WTC11 (cell line): ENCODE results near the gene CD207. TPM values are rescaled to one million over a fixed set of nuclear protein-coding genes. Genes with fewer than 3 reads are reported as not detected.
"Not testable (repeated sequence)": the region's sequence is repeated elsewhere in the genome, so short reads cannot be mapped to it uniquely, and the experiment has no call there.

Source experiments
- ATAC-seq: fragments of 200-7000 bp; cut with Tn5 transposase; 2 replicates; pipeline ENCODE4 v1.10.0; 2021; ENCODE audit warnings: mild to moderate bottlenecking, moderate library complexity
- Bru-seq: library from RNA; stranded (reverse); fragments of 400-500 nt; gene quantifications from one replicate; lab custom pipeline; 2021; lab: Mats Ljungman, UMichigan
- CTCF ChIA-PET: fragments of 300-600 bp; sonication (Branson Sonifier 250); formaldehyde crosslinking; loops from one replicate; lab custom pipeline; 2021; ENCODE audit warnings: antibody characterized with exemption; lab: Charles Lee
- POLR2A ChIA-PET: fragments of 350-600 bp; sonication (Branson Sonifier 250); formaldehyde crosslinking; loops from one replicate; lab custom pipeline; 2021; ENCODE audit warnings: antibody characterized with exemption; lab: Charles Lee
- DNase-seq: peaks from one replicate; pipeline ENCODE4 v3.0.0; 2021; ENCODE audit warnings: low spot score
- H3K27ac Mint-ChIP-seq: 2 replicates; pipeline ENCODE4 v1.8.0; 2021; ENCODE audit warnings: mixed read lengths
- H3K27me3 Mint-ChIP-seq: 2 replicates; pipeline ENCODE4 v1.8.0; 2021; ENCODE audit warnings: low read depth, mild to moderate bottlenecking, moderate library complexity, mixed read lengths
- H3K36me3 Mint-ChIP-seq: 2 replicates; pipeline ENCODE4 v1.8.0; 2021; ENCODE audit warnings: mixed read lengths
- H3K4me1 Mint-ChIP-seq: 2 replicates; pipeline ENCODE4 v1.8.0; 2022; ENCODE audit warnings: mixed read lengths
- H3K4me3 Mint-ChIP-seq: 2 replicates; pipeline ENCODE4 v1.8.0; 2021; ENCODE audit warnings: mild to moderate bottlenecking, moderate library complexity, mixed read lengths
- H3K9me3 Mint-ChIP-seq: 2 replicates; pipeline ENCODE4 v1.8.0; 2021; ENCODE audit warnings: mixed read lengths
- AR ChIP-seq: fragments of 250-450 bp; sonication (Bioruptor Pico); IDR thresholded peaks from 2 replicates; pipeline ENCODE4 v1.9.0; 2021; ENCODE audit warnings: mild to moderate bottlenecking
- CBFB ChIP-seq: sonication (generic); formaldehyde crosslinking; IDR thresholded peaks from 2 replicates; pipeline ENCODE4 v1.8.1; 2022; ENCODE audit warnings: mild to moderate bottlenecking, low read depth, missing genetic modification reagents
- ESRRA ChIP-seq: sonication (generic); formaldehyde crosslinking; IDR thresholded peaks from 2 replicates; pipeline ENCODE4 v1.8.1; 2022; ENCODE audit warnings: mild to moderate bottlenecking, missing genetic modification reagents, borderline replicate concordance
- FOXP4 ChIP-seq: sonication (generic); formaldehyde crosslinking; IDR thresholded peaks from 2 replicates; pipeline ENCODE4 v1.8.0; 2022; ENCODE audit warnings: mild to moderate bottlenecking, missing genetic modification reagents
- GRHL2 ChIP-seq: fragments of 250-450 bp; sonication (Bioruptor Pico); IDR thresholded peaks from 2 replicates; pipeline ENCODE4 v1.8.0; 2022; ENCODE audit warnings: mild to moderate bottlenecking, moderate library complexity; ENCODE audit not compliant: insufficient replicate concordance, severe bottlenecking
- GTF2I ChIP-seq: fragments of 250-450 bp; sonication (Bioruptor Pico); conservative IDR thresholded peaks from 2 replicates; pipeline ENCODE4 v1.4.0; 2021; ENCODE audit warnings: mild to moderate bottlenecking
- HMGA2 ChIP-seq: fragments of 250-450 bp; sonication (Bioruptor Pico); IDR thresholded peaks from 2 replicates; pipeline ENCODE4 v1.4.0; 2021; ENCODE audit warnings: mild to moderate bottlenecking, moderate library complexity
- NFYB ChIP-seq: sonication (generic); formaldehyde crosslinking; conservative IDR thresholded peaks from 2 replicates; pipeline ENCODE4 v1.8.0; 2022; ENCODE audit warnings: low read depth, missing genetic modification reagents
- RORB ChIP-seq: fragments of 250-450 bp; sonication (Bioruptor Pico); IDR thresholded peaks from 2 replicates; pipeline ENCODE4 v1.9.0; 2021; ENCODE audit warnings: mild to moderate bottlenecking
- ZBTB21 ChIP-seq: sonication (generic); formaldehyde crosslinking; IDR thresholded peaks from 2 replicates; pipeline ENCODE4 v1.8.1; 2023; ENCODE audit warnings: mild to moderate bottlenecking, missing genetic modification reagents, borderline replicate concordance
- ZNF138 ChIP-seq: sonication (generic); formaldehyde crosslinking; conservative IDR thresholded peaks from 2 replicates; pipeline ENCODE4 v1.8.1; 2022; ENCODE audit warnings: mild to moderate bottlenecking, moderate library complexity, missing genetic modification reagents
- ZNF219 ChIP-seq: sonication (generic); formaldehyde crosslinking; IDR thresholded peaks from 2 replicates; pipeline ENCODE4 v1.8.0; 2023; ENCODE audit warnings: missing genetic modification reagents, mild to moderate bottlenecking, borderline replicate concordance
- ZNF423 ChIP-seq: fragments of 250-450 bp; sonication (Bioruptor Pico); IDR thresholded peaks from 2 replicates; pipeline ENCODE4 v2.1.2; 2022; ENCODE audit warnings: mild to moderate bottlenecking, moderate library complexity
- ZNF425 ChIP-seq: fragments of 250-450 bp; sonication (Bioruptor Pico); conservative IDR thresholded peaks from 2 replicates; pipeline ENCODE4 v1.9.0; 2021; ENCODE audit warnings: mild to moderate bottlenecking
- ZNF512 ChIP-seq: sonication (generic); formaldehyde crosslinking; IDR thresholded peaks from 2 replicates; pipeline ENCODE4 v1.8.1; 2022; ENCODE audit warnings: missing genetic modification reagents, borderline replicate concordance
- ZSCAN18 ChIP-seq: fragments of 250-450 bp; sonication (Bioruptor Pico); IDR thresholded peaks from 2 replicates; pipeline ENCODE4 v2.1.2; 2022; ENCODE audit warnings: mild to moderate bottlenecking, moderate library complexity
- long read RNA-seq, 3 experiments: library from RNA in 1 of 3; library from capped mRNA in 1 of 3; library from polyadenylated mRNA in 1 of 3; unstranded in 2 of 3; stranded (forward) in 1 of 3; transcript quantifications; one replicate each; pipeline ENCODE4 v2.0.0, GENCODE V29; 2021
- total RNA-seq: library from RNA; stranded (reverse); gene quantifications from 3 replicates; pipeline ENCODE4 v1.2.3, GENCODE V29; 2021
- TF ChIP-seq, protein P1 (sequence below): sonication (generic); formaldehyde crosslinking; IDR thresholded peaks from 2 replicates; pipeline ENCODE4 v1.8.0; 2022; ENCODE audit warnings: mild to moderate bottlenecking, missing genetic modification reagents

The CD207 gene
- not detected in 3 replicates for total RNA-seq
- Bru-seq, nascent RNA = not detected
- long read RNA-seq, experiment 1 = 0 reads
- long read RNA-seq, experiment 2 = 0 reads
- long read RNA-seq, experiment 3 = 0 reads

DNA sequence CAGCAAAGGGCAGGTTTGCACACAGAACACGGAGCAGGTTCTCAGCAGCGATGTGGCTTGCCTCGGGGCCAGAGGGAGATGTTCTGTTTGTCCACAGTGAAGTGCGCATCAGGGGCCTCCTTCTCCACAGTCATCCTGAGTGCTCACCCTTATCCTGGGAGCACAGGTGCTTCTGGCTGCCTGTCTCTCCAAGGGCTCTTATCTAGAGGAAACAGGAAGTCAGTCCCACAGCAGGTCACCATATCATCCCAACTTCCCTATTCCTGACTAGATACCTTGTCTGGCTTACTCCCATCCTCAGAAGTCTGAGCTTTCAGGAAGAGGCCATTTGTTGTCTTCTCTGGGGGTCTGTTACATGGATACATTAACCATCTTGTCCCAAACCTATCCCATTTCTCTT is at the start of gene CD207:
Gene CD207 (minus strand): TSS at position 174 of the 400 bp plus-strand sequence. CDS start 40 bp downstream, at position 134.
- DNase-seq (no peak), ATAC-seq (no peak)
- Mint-ChIP-seq H3K36me3 (no peaks in the 10 kb centered on the region), H3K27me3 (peaks cover 22% of the 10 kb centered on the region), H3K4me1 (no peaks in the 10 kb centered on the region), H3K27ac (no peak within 1 kb of the TSS), H3K9me3 (peaks cover 6% of the 10 kb centered on the region; the same call in 1 of the 2 replicates), H3K4me3 (no peak within 1 kb of the TSS)
- ChIA-PET CTCF (no interaction called here), POLR2A (no interaction called here)
- TF ChIP-seq ESRRA (CRISPR knock-in tag) (no peak), GTF2I (no peak), ZSCAN18 (CRISPR knock-in tag) (no peak), ZNF423 (CRISPR knock-in tag) (no peak), NFYB (CRISPR knock-in tag) (no peak), RORB (CRISPR knock-in tag) (no peak), ZNF138 (CRISPR knock-in tag) (no peak)

DNA sequence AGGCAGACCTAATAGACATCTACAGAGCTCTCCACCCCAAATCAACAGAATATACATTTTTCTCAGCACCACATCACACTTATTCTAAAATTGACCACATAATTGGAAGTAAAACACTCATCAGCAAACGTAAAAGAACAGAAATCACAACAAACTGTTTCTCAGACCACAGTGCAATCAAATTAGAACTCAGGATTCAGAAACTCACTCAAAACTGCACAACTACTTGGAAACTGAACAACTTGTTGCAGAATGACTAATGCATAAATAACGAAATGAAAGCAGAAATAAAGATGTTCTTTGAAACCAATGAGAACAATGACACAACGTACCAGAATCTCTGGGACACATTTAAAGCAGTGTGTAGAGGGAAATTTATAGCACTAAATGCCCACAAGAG is 42.9 kb upstream of the CD207 start:
- CTCF ChIA-PET = interaction anchor here (1.5 kb wide), 1 partner anchor 42 kb away, joined by 4 read pairs; no protein-coding TSS in a partner anchor
- POLR2A ChIA-PET, ATAC-seq, H3K9me3 Mint-ChIP-seq, H3K4me3 Mint-ChIP-seq, DNase-seq, H3K4me1 Mint-ChIP-seq, H3K36me3 Mint-ChIP-seq, H3K27ac Mint-ChIP-seq: not testable (repeated sequence)
- peaks cover 100% of the 10 kb centered on the region for H3K27me3 Mint-ChIP-seq

GRCh38 chr2:70876138-70876537 is 40.5 kb upstream of the CD207 start:
- DNase-seq, ATAC-seq, POLR2A ChIA-PET, H3K9me3 Mint-ChIP-seq, H3K36me3 Mint-ChIP-seq, H3K4me1 Mint-ChIP-seq, H3K27ac Mint-ChIP-seq, H3K4me3 Mint-ChIP-seq: not testable (repeated sequence)
- peaks cover 100% of the 10 kb centered on the region for H3K27me3 Mint-ChIP-seq
- CTCF ChIA-PET = interaction anchor here (1.0 kb wide), 2 partner anchors 44 to 76 kb away, joined by 3 to 5 read pairs; no protein-coding TSS in a partner anchor

DNA sequence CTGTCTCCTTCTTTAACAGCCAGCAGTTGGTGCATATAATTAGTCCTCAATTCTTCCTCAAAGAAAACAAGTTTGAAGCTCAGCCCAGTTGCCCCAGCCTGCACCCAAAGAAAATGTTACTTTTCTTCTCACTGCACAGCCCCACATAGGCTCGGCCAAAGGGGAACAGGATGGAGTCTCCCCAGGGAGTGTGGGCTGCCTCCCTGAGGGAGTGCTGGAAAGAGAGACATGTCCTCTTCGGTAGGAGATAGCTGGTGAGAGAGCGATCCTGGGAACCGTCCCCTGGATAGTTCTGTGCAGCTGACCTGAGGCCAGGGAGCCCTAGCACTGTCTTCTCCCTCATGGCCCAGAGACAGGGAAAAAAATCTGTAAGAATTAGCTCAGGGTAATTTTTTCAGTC is 37.9 kb upstream of the CD207 start:
- Mint-ChIP-seq H3K36me3 (no peaks in the 10 kb centered on the region), H3K27ac (no peak overlapping the region), H3K4me1 (no peaks in the 10 kb centered on the region), H3K27me3 (peaks cover 84% of the 10 kb centered on the region), H3K9me3 (peaks cover 7% of the 10 kb centered on the region; the same call in 1 of the 2 replicates), H3K4me3 (no peak overlapping the region)
- ATAC-seq (no peak), DNase-seq (no peak)
- CTCF ChIA-PET = interaction anchor here (0.8 to 9.5 kb wide), 4 partner anchors 46 to 89 kb away, joined by 3 to 88 read pairs (median 4); no protein-coding TSS in a partner anchor
- POLR2A ChIA-PET = no interaction called here
- TF ChIP-seq ZNF423 (CRISPR knock-in tag) = no peak
- TF ChIP-seq GRHL2 (CRISPR knock-in tag) = no peak
- TF ChIP-seq HMGA2 = no peak
- TF ChIP-seq, protein P1, sequence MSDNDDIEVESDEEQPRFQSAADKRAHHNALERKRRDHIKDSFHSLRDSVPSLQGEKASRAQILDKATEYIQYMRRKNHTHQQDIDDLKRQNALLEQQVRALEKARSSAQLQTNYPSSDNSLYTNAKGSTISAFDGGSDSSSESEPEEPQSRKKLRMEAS (CRISPR knock-in tag) = no peak
- no peak for TF ChIP-seq FOXP4 (CRISPR knock-in tag)
- no peak for TF ChIP-seq ZBTB21 (CRISPR knock-in tag)
- TF ChIP-seq AR (CRISPR knock-in tag) = no peak
- TF ChIP-seq GTF2I = no peak
- no peak for TF ChIP-seq ZNF219
- no peak for TF ChIP-seq CBFB
- TF ChIP-seq ZNF512 (CRISPR knock-in tag) = no peak
- TF ChIP-seq ZNF425 (CRISPR knock-in tag) = no peak
- no peak for TF ChIP-seq NFYB (CRISPR knock-in tag)
